Testis (tissue), 3 donors: ENCODE results near the gene ANGPTL3. TPM values are rescaled to one million over a fixed set of nuclear protein-coding genes. Genes with fewer than 3 reads are reported as not detected.
"Not testable (repeated sequence)": the region's sequence is repeated elsewhere in the genome, so short reads cannot be mapped to it uniquely, and the experiment has no call there.

Experiments
- DNase-seq: peaks from one replicate; pipeline ENCODE4 v3.0.0-alpha.2; 2019
- H3K27ac ChIP-seq, 2 donors: fragments of 200-600 bp; sonication (generic); one replicate each; pipeline ENCODE4 v1.5.1; 2019
- H3K27me3 ChIP-seq: fragments of 200-600 bp; sonication (generic); one replicate; pipeline ENCODE4 v1.5.1; 2019
- H3K36me3 ChIP-seq: fragments of 200-600 bp; sonication (generic); one replicate; pipeline ENCODE4 v1.5.1; 2017; ENCODE audit warnings: low read depth; ENCODE audit errors: missing control alignments
- H3K4me1 ChIP-seq: fragments of 200-600 bp; sonication (generic); one replicate; pipeline ENCODE4 v1.5.1; 2019
- H3K4me3 ChIP-seq, 2 donors: fragments of 200-600 bp; sonication (generic); one replicate each; pipeline ENCODE4 v1.5.1; 2017 to 2019
- H3K9me3 ChIP-seq: fragments of 200-600 bp; sonication (generic); one replicate; pipeline ENCODE4 v1.5.1; 2017
- POLR2A ChIP-seq: fragments of 450-650 bp; IDR thresholded peaks from one replicate; pipeline ENCODE4 v1.6.1; 2017; ENCODE audit warnings: antibody characterized with exemption, mild to moderate bottlenecking, moderate library complexity
- WGBS, 2 donors: methylation state at CpG; one replicate each; pipeline ENCODE4 v1.1.5; 2018; 5-methylcytosine and 5-hydroxymethylcytosine counted together
- intact Hi-C: fragments of 100-400 bp; cut with DNase I; formaldehyde crosslinking; loops from one replicate; pipeline ENCODE4 v1.15.1; 2023; ENCODE audit warnings: low total_unique reads
- polyA plus RNA-seq: library from polyadenylated mRNA; stranded (reverse); fragments of 350-450 nt; fragmentation: Illumina TruSeq; extraction: RNeasy Lipid Tissue Mini Kit (QIAGEN cat#74804); gene quantifications from one replicate; pipeline ENCODE4 v1.2.3, GENCODE V29; 2014; ENCODE audit warnings: low read depth, low replicate concordance; ENCODE audit not compliant: insufficient read depth
- total RNA-seq, 2 donors: library from RNA; depleted of rRNA; stranded (reverse); fragments of >200 nt; gene quantifications; one replicate each; pipeline ENCODE4 v1.2.3, GENCODE V29; 2016
- TF ChIP-seq, protein P1 (sequence below), 3 experiments: fragments of 450-650 bp in 2 of 3; fragments of 200-600 bp in 1 of 3; sonication (generic) in 1 of 3; IDR thresholded peaks; one replicate each; pipeline ENCODE4 v1.5.1; 2016 to 2019; ENCODE audit warnings: antibody characterized with exemption in 3 of 3, mild to moderate bottlenecking in 2 of 3, moderate library complexity in 1 of 3

Gene ANGPTL3
- total and polyA plus RNA-seq, 3 donors from 2014 or later, result 0.25 TPM; not detected in 2

DNA sequence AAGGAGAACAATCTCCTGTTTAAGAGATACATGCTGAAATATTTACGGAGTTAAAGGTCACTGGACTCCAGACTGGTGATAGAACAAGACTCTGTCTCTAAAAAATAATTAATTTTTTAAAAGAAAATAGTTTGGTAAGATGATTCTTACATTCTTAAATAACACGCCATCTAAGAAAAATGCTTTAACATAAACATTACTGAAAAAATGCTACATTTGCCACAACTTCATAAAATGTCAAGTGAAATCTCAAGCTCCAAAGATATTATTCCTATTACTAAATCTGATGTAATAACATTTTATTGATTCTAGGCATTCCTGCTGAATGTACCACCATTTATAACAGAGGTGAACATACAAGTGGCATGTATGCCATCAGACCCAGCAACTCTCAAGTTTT lies 4.1 kb downstream of the ANGPTL3 start:
- WGBS, 2 donors, result 86 to 96% methylated on average over 2 of the region's 2 CpGs
- DNase-seq, result no peak
- Histone ChIP-seq H3K27me3 (no peaks in the 10 kb centered on the region), H3K36me3 (no peaks in the 10 kb centered on the region), H3K4me3 (no peak overlapping the region), H3K9me3 (no peaks in the 10 kb centered on the region), H3K4me1 (no peaks in the 10 kb centered on the region), H3K27ac (no peak overlapping the region)
- TF ChIP-seq, protein P1, sequence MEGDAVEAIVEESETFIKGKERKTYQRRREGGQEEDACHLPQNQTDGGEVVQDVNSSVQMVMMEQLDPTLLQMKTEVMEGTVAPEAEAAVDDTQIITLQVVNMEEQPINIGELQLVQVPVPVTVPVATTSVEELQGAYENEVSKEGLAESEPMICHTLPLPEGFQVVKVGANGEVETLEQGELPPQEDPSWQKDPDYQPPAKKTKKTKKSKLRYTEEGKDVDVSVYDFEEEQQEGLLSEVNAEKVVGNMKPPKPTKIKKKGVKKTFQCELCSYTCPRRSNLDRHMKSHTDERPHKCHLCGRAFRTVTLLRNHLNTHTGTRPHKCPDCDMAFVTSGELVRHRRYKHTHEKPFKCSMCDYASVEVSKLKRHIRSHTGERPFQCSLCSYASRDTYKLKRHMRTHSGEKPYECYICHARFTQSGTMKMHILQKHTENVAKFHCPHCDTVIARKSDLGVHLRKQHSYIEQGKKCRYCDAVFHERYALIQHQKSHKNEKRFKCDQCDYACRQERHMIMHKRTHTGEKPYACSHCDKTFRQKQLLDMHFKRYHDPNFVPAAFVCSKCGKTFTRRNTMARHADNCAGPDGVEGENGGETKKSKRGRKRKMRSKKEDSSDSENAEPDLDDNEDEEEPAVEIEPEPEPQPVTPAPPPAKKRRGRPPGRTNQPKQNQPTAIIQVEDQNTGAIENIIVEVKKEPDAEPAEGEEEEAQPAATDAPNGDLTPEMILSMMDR (IDR thresholded peaks at IDR 0.05), result no peak
- no peak for TF ChIP-seq POLR2A
- intact Hi-C loops, result no loop called here

DNA sequence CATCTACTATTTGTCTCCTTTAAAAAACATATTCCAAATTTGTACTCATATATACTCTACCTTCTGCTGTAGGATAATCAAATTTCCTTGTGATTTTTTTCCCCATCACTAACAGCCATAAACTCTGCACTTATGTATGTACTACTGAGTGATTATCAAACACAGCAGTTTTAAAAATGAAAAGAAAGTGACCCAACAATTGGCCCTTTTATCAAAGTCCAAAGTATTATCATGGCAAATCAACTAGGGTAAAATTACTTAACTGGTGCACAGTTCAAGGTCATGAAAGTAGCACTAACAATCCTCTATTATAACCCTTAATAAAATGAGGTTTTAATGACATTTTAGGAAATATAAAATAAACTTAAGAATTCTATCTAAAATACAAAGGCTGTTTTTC lies 11.6 kb downstream of the ANGPTL3 start:
- H3K4me3 ChIP-seq, result no peak overlapping the region
- H3K27ac ChIP-seq, result no peak overlapping the region
- TF ChIP-seq, protein P1 (IDR thresholded peaks at IDR 0.05), result no peak
- no peak for TF ChIP-seq POLR2A
- H3K27me3 ChIP-seq, result no peaks in the 10 kb centered on the region
- intact Hi-C loops, result no loop called here
- no peak for DNase-seq
- no peaks in the 10 kb centered on the region for H3K36me3 ChIP-seq
- no peaks in the 10 kb centered on the region for H3K9me3 ChIP-seq
- H3K4me1 ChIP-seq, result no peaks in the 10 kb centered on the region

DNA sequence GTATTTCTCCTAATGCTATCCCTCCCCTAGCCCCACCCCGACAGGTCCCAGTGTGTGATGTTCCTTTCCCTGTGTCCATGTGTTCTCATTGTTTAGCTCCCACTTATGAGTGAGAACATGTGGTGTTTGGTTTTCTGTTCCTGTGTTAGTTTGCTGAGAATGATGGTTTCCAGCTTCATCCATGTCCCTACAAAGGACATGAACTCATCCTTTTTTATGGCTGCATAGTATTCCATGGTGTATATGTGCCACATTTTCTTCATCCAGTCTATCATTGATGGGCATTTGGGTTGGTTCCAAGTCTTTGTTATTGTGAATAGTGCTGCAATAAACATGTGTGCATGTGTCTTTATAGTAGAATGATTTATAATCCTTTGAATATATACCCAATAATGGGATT lies 13.3 kb downstream of the ANGPTL3 start:
- H3K9me3 ChIP-seq, H3K4me3 ChIP-seq, intact Hi-C loops, H3K27me3 ChIP-seq, H3K27ac ChIP-seq, H3K36me3 ChIP-seq, DNase-seq, H3K4me1 ChIP-seq: not testable (repeated sequence)
- WGBS, 2 donors, result 100% methylated on average over 1 of the region's 1 CpG

DNA sequence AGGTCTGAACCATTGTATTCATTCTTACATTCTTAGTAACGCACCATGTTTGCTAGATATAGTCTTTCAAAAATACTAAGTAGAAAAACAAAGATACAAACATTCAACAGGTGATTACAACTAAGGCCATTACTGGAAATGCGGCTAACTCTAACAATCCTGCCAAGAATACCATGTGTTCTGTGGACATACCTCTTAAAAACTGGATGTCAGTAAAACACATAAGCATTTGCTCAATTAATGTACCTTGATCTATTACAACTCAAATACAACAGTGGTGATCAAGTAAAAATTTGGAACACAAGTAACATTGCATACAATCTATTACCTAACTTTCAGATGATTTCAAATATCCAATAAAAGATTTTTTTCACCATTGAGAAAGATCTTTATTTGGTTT lies 15.4 kb downstream of the ANGPTL3 start:
- no peak overlapping the region for H3K4me3 ChIP-seq
- TF ChIP-seq POLR2A, result no peak
- TF ChIP-seq, protein P1 (IDR thresholded peaks at IDR 0.05), result no peak
- intact Hi-C loops, result no loop called here
- H3K4me1 ChIP-seq, result no peaks in the 10 kb centered on the region
- no peaks in the 10 kb centered on the region for H3K36me3 ChIP-seq
- 87 to 93% methylated on average over 2 of the region's 2 CpGs for WGBS, 2 donors
- no peaks in the 10 kb centered on the region for H3K27me3 ChIP-seq
- DNase-seq, result no peak
- H3K9me3 ChIP-seq, result no peaks in the 10 kb centered on the region
- no peak overlapping the region for H3K27ac ChIP-seq

DNA sequence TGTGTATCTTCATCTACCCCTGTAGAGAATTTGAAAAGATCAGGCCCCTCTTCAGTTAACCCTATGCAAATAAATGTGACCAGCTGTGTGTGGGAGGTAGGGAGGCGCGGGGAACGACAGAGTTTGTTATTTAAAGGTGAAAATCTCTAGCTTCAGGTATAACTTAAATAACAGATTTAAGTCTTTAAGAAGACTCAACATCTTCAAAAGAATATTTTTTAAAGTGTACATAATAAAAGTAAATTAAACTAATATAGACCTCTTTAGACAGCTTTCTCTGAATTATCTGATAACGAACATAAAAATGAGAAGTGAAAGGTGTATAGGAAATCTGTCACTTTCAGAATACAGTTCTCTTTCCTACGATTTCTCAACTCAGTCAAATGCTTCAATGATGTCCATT lies 16.0 kb downstream of the ANGPTL3 start:
- no peaks in the 10 kb centered on the region for H3K4me1 ChIP-seq
- H3K27me3 ChIP-seq, result no peaks in the 10 kb centered on the region
- H3K36me3 ChIP-seq, result no peaks in the 10 kb centered on the region
- no peaks in the 10 kb centered on the region for H3K9me3 ChIP-seq
- intact Hi-C loops, result no loop called here
- TF ChIP-seq POLR2A, result no peak
- TF ChIP-seq, protein P1 (IDR thresholded peaks at IDR 0.05), result no peak
- WGBS, 2 donors, result 84 to 85% methylated on average over 5 of the region's 5 CpGs
- no peak for DNase-seq
- no peak overlapping the region for H3K4me3 ChIP-seq
- H3K27ac ChIP-seq, result no peak overlapping the region
